GM12878 (cell line): ENCODE results near the gene SLC12A7. TPM values are rescaled to one million over a fixed set of nuclear protein-coding genes. Genes with fewer than 3 reads are reported as not detected.

Source experiments
- ATAC-seq: fragments of 200-7000 bp; cut with Tn5 transposase; 3 replicates; pipeline ENCODE4 v1.9.1; 2020; ENCODE audit warnings: mild to moderate bottlenecking, moderate library complexity
- BruUV-seq: library from RNA; stranded (reverse); fragments of 400-500 nt; replicated peaks from 2 replicates; lab custom pipeline; 2021; lab: Mats Ljungman, UMichigan
- CTCF ChIA-PET: fragments of 300-600 bp; sonication (Branson Sonifier 250); formaldehyde crosslinking; extraction: SDS; loops from one replicate; lab custom pipeline; 2021; ENCODE audit warnings: inconsistent platforms; lab: Yijun Ruan, JAX
- POLR2A ChIA-PET: fragments of 350-600 bp; formaldehyde crosslinking; extraction: SDS; loops from one replicate; lab custom pipeline; 2021; ENCODE audit warnings: inconsistent platforms; lab: Charles Lee
- RAD21 ChIA-PET: fragments of 300-600 bp; sonication (Branson Sonifier 250); formaldehyde crosslinking; loops from one replicate; lab custom pipeline; 2023; ENCODE audit warnings: antibody characterized with exemption; ENCODE audit not compliant: unreplicated experiment; lab: Charles Lee
- SMC1A ChIA-PET: fragments of 300-600 bp; sonication (Branson Sonifier 250); formaldehyde crosslinking; loops from one replicate; lab custom pipeline; 2023; ENCODE audit not compliant: unreplicated experiment, uncharacterized antibody; lab: Charles Lee
- DNase-seq: peaks from one replicate; pipeline ENCODE4 v3.0.0-alpha.2; 2011; ENCODE audit warnings: low read depth, low spot score
- FAIRE-seq: peaks from 3 replicates; lab custom pipeline; 2011; peaks lifted over from hg19 to GRCh38; lab: Jason Lieb, UNC
- H2AFZ ChIP-seq: 2 replicates; pipeline ENCODE4 v1.6.0; 2011; ENCODE audit warnings: low read depth, low read length, control low read depth; ENCODE audit not compliant: control insufficient read depth
- H3K27ac ChIP-seq: 2 replicates; pipeline ENCODE4 v1.5.1; 2011; ENCODE audit warnings: control low read depth; ENCODE audit not compliant: control insufficient read depth, insufficient read depth
- H3K27me3 ChIP-seq, 2 experiments: replicated peaks in 1 of 2; 2 replicates each; pipeline versions ENCODE4 v1.6.0 to v1.6.1; 2011; ENCODE audit warnings: low read length in 1 of 2; ENCODE audit not compliant: control insufficient read depth in 2 of 2, insufficient read depth in 2 of 2
- H3K36me3 ChIP-seq, 2 experiments: 2 replicates each; pipeline ENCODE4 v1.5.1; 2011; ENCODE audit warnings: low read length in 1 of 2; ENCODE audit not compliant: control insufficient read depth in 2 of 2, insufficient read depth in 2 of 2
- H3K4me1 ChIP-seq: 2 replicates; pipeline ENCODE4 v1.6.1; 2011; ENCODE audit warnings: mild to moderate bottlenecking, low read length, moderate library complexity, mixed read lengths; ENCODE audit not compliant: control insufficient read depth, insufficient read depth
- H3K4me2 ChIP-seq: 2 replicates; pipeline ENCODE4 v1.6.0; 2011; ENCODE audit warnings: control low read depth; ENCODE audit not compliant: control insufficient read depth, insufficient read depth
- H3K4me3 ChIP-seq: fragments of 200-600 bp; sonication (generic); 2 replicates; pipeline ENCODE4 v1.5.1; 2016
- H3K79me2 ChIP-seq: 2 replicates; pipeline ENCODE4 v1.6.0; 2011; ENCODE audit warnings: low read length; ENCODE audit not compliant: control insufficient read depth, insufficient read depth
- H3K9ac ChIP-seq: 2 replicates; pipeline ENCODE4 v1.8.0; 2011; ENCODE audit warnings: low read length, control low read depth, mixed read lengths; ENCODE audit not compliant: control insufficient read depth, insufficient read depth
- H3K9me3 ChIP-seq: replicated peaks from 3 replicates; pipeline ENCODE4 v1.5.1; 2011; ENCODE audit warnings: mild to moderate bottlenecking, low read length; ENCODE audit not compliant: control insufficient read depth, insufficient read depth
- H4K20me1 ChIP-seq: 2 replicates; pipeline ENCODE4 v1.6.0; 2011; ENCODE audit not compliant: control insufficient read depth, insufficient read depth
- ASH2L ChIP-seq: fragments of 300-600, 200-600 bp; sonication (generic); IDR thresholded peaks from 2 replicates; pipeline ENCODE4 v1.6.1; 2017; ENCODE audit warnings: low read depth, mild to moderate bottlenecking, borderline replicate concordance
- ATF7 ChIP-seq: fragments of 450-650 bp; IDR thresholded peaks from 2 replicates; pipeline ENCODE4 v1.6.1; 2016; ENCODE audit warnings: low read depth, mild to moderate bottlenecking
- CBX5 ChIP-seq: sonication (generic); IDR thresholded peaks from 2 replicates; pipeline ENCODE4 v1.6.1; 2016; ENCODE audit warnings: low read depth, moderate library complexity, mild to moderate bottlenecking, inconsistent platforms
- CHD1 ChIP-seq: IDR thresholded peaks from 2 replicates; pipeline ENCODE4 v1.6.1; 2012; ENCODE audit warnings: low read depth, low read length, improper control_type of control experiment
- HDAC2 ChIP-seq: fragments of 200-600 bp; sonication (generic); IDR thresholded peaks from 2 replicates; pipeline ENCODE4 v1.6.1; 2017
- HDAC6 ChIP-seq: fragments of 200-600 bp; sonication (generic); IDR thresholded peaks from one replicate; pipeline ENCODE4 v1.8.0; 2017; ENCODE audit warnings: antibody characterized with exemption; ENCODE audit not compliant: unreplicated experiment
- PAX8 ChIP-seq: fragments of 450-650 bp; IDR thresholded peaks from 2 replicates; pipeline ENCODE4 v1.6.1; 2017; ENCODE audit warnings: mild to moderate bottlenecking, moderate library complexity
- PML ChIP-seq: IDR thresholded peaks from 2 replicates; pipeline ENCODE4 v1.6.1; 2012; ENCODE audit warnings: low read length, inconsistent platforms
- TCF7 ChIP-seq: IDR thresholded peaks from 2 replicates; pipeline ENCODE4 v1.6.1; 2014; ENCODE audit warnings: antibody characterized with exemption, borderline replicate concordance
- ZNF384 ChIP-seq: IDR thresholded peaks from 2 replicates; pipeline ENCODE4 v1.6.1; 2012; ENCODE audit warnings: low read depth, mild to moderate bottlenecking, low read length, improper control_type of control experiment, borderline replicate concordance
- WGBS: methylation state at CpG from one replicate; pipeline ENCODE4 v1.1.6; 2016; ENCODE audit warnings: low lambda C conversion rate; ENCODE audit not compliant: insufficient replicate concordance, insufficient coverage; ENCODE audit errors: missing lambda C conversion rate; 5-methylcytosine and 5-hydroxymethylcytosine counted together
- in situ Hi-C: fragments of 300-500 bp; cut with MboI; formaldehyde crosslinking; loops from 9 replicates; pipeline ENCODE4 v1.14.3; 2018; ENCODE audit warnings: mixed read lengths
- intact Hi-C: fragments of 100-400 bp; cut with micrococcal nuclease; formaldehyde crosslinking; loops from one replicate; pipeline ENCODE4 v1.14.2; 2022; ENCODE audit not compliant: unreplicated experiment
- polyA plus RNA-seq, 11 experiments: library from polyadenylated mRNA; depleted of rRNA in 4 of 11; unstranded in 6 of 11; stranded (reverse) in 5 of 11; fragments of >200 nt; fragmentation: Nextera tagmentation in 4 of 11; fragmentation: Illumina TruSeq in 1 of 11; extraction: Ambion mirVana in 4 of 11; extraction: Trizol in 1 of 11; gene quantifications; 1 replicate in 1 of 11; 2 replicates in 10 of 11; pipeline versions ENCODE4 v1.2.1 to v1.2.3, GENCODE V29; 2011 to 2016; ENCODE audit warnings: inconsistent platforms in 2 of 11, missing spikeins in 2 of 11, low read depth in 1 of 11
- total RNA-seq, 4 experiments: library from RNA; depleted of rRNA in 3 of 4; stranded (reverse); fragments of >200 nt in 3 of 4; fragmentation: Illumina TruSeq in 1 of 4; extraction: Trizol in 1 of 4; gene quantifications; 2 replicates each; pipeline versions ENCODE4 v1.2.1 to v1.2.3, GENCODE V29; 2013 to 2021

SLC12A7 gene
- total and polyA plus RNA-seq, 10 of the 15 experiments (the other 5 are each of a cell fraction or from before 2014, with no cell fraction given) = 0.10 to 10.0 (median 2.9) TPM

DNA sequence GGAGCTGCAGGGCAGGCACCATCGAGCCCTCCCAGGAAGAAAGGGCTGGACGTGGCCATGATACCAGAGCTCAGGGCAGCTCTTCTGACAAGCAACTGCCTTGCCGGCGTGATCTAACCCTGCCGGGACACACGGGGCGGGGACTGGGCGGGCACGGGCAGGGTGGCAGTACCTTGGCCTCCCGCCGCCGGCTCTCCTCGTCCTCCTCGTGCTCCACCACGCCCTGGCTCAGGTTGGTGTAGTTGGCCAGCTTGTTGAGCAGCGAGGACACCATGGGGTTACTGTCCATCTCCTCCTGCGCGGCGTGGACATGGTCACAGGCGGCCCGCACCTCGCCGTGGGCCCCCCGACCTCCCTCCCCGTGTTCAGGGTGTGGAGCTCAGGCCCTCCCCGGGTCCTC, 18.5 kb downstream of the SLC12A7 start (continued):
- TF ChIP-seq CBX5 = no peak

DNA sequence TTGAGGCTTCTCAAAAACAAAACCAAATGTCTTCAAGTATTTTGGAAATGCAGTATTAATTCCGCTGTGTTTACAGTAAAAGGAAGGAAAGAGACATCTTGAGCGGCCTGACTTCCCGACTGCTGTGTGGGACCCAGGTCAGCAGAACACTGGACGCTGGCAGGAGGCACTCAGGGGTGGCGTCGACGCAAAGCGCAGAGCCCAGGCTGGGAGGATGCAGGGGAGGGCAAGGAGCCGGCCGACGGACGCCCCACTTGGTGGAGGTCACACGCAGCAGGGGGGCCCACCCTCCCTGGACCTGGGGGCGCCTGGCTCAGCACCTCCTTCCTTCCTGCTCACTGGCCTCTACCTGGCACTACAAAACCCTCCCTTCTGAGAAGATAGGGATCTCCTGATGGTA, 19.7 kb downstream of the SLC12A7 start:
- intact Hi-C loops = no loop called here
- in situ Hi-C loops = no loop called here
- CTCF ChIA-PET = no interaction called here
- RAD21 ChIA-PET = no interaction called here
- H3K4me1 ChIP-seq = no peaks in the 10 kb centered on the region
- WGBS = 68% methylated on average over 14 of the region's 14 CpGs
- ATAC-seq (no peak), DNase-seq (no peak), FAIRE-seq (no peak)
- no peak overlapping the region for H3K9ac ChIP-seq
- no peaks in the 10 kb centered on the region for H3K9me3 ChIP-seq
- no peak overlapping the region for H3K27ac ChIP-seq
- SMC1A ChIA-PET = no interaction called here
- TF ChIP-seq HDAC6 = no peak
- TF ChIP-seq PML = no peak
- no peak for TF ChIP-seq TCF7
- no peak for TF ChIP-seq ATF7
- no peak for TF ChIP-seq CHD1
- TF ChIP-seq, all 136 proteins: peak for 0
- POLR2A ChIA-PET = no interaction called here
- Histone ChIP-seq H3K4me3 (no peak overlapping the region), H3K27me3 (no peaks in the 10 kb centered on the region), H2AFZ (no peak overlapping the region), H3K79me2 (no peaks in the 10 kb centered on the region), H3K4me2 (no peak overlapping the region), H3K36me3 (no peaks in the 10 kb centered on the region; a peak in 2 of 4 replicates), H4K20me1 (no peaks in the 10 kb centered on the region)
- no TSS peak for BruUV-seq

DNA sequence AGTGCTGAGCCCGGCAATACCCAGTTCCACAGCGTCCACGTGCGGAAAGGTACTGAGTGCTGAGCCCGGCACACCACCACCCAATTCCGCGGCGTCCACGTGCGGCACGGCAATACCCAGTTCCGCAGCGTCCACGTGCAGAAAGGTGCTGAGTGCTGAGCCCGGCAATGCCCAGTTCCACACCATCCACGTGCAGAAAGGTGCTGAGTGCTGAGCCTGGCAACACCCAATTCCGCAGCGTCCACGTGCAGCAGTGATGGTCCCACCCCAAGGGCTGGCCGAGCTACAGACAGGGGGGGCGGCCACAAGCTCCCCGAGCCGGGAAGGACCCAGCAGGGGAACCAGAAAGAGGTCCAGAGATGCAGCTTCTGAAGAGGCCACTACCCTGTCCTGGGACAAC, 20.2 kb downstream of the SLC12A7 start:
- no peak for FAIRE-seq
- no TSS peak for BruUV-seq

More for the DNA sequence above, 20.2 kb downstream of the SLC12A7 start:
- Histone ChIP-seq H3K27ac (no peak overlapping the region), H3K9me3 (no peaks in the 10 kb centered on the region), H3K27me3 (no peaks in the 10 kb centered on the region), H3K36me3 (no peaks in the 10 kb centered on the region; a peak in 2 of 4 replicates), H4K20me1 (no peaks in the 10 kb centered on the region), H3K79me2 (no peaks in the 10 kb centered on the region), H3K4me2 (no peak overlapping the region), H2AFZ (no peak overlapping the region), H3K4me3 (no peak overlapping the region), H3K4me1 (no peaks in the 10 kb centered on the region), H3K9ac (no peak overlapping the region)
- intact Hi-C loops (no loop called here), in situ Hi-C loops (no loop called here)
- DNase-seq (no peak), ATAC-seq (no peak)
- WGBS = 63% methylated on average over 23 of the region's 23 CpGs
- POLR2A ChIA-PET = no interaction called here
- RAD21 ChIA-PET = no interaction called here
- SMC1A ChIA-PET = interaction anchor here (0.8 kb wide), 1 partner anchor 10 kb away, joined by 3 read pairs; no protein-coding TSS in a partner anchor
- CTCF ChIA-PET = interaction anchor here (0.5 kb wide), 1 partner anchor 14 kb away, joined by 3 read pairs; no protein-coding TSS in a partner anchor
- TF ChIP-seq PML (no peak), ZNF384 (no peak), HDAC2 (no peak), PAX8 (no peak), ASH2L (no peak)
